Stimulated activated CD8-positive, alpha-beta memory T cell treated with anti-CD3 and anti-CD28 coated beads, Interleukin-7, amount 100 ng/mL, for 24 hours (primary cell): ENCODE data around the gene UBE3B.

Source experiments
- DNase-seq: peaks from one replicate; pipeline ENCODE4 v3.0.0-alpha.2; 2020; ENCODE audit warnings: low read depth

UBE3B gene

DNA sequence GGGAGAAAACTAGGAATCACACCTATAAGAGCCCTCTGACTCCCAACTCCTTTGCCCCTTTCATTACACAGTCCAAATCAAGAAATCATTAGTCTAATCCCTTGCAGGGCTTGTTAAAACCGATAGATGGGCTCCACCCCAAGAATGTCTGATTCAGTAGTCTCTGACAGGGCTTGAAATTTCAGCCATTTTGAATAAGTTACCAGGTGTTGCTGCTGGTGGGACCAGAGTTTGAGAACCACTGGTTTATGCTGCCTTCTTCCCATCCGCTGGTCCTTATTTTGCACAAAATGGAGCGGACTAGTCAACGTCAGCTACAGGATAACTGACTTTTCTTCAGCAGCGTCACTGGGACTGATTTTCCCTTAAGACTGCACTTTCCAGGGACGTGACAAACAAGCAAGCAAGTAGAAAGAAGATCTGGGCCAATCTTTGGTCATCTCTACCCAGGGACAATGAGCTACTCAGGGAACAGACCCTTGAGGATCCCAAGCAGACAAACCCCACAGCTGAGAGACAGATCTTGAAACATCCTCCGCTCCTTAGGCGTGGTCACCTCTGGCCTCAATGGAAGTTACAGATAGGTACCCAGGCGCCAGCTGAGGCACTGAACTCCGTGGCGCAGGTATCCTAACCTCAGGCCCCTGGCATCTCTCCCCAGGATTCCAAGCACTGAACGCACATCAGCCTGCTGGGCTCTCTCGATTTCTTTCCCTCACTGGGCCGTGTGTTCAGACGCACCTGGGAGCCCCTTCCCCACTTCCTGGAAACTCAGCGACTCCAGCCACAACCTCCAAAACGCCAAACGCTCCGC, 1.2 kb upstream of the UBE3B start:
- DNase-seq, result no peak

DNA sequence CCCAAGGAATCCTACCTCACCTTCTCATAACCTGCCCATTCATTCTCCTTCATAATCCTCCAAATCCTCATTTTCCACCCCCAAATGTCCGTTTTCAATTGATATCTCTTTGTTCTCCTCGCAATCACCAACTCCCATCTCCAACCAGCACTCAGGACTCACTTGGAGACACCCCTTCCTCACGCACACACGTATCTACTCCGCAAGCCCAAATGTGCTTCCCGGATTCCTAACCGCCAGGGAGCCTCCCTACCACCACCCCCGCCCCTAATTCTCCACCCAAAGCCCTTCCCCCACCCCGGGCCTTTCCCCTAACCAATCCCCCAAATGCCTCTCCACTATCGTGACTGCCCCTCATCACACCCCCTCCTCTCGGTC, 638 bp upstream of the UBE3B start:
- no peak for DNase-seq

DNA sequence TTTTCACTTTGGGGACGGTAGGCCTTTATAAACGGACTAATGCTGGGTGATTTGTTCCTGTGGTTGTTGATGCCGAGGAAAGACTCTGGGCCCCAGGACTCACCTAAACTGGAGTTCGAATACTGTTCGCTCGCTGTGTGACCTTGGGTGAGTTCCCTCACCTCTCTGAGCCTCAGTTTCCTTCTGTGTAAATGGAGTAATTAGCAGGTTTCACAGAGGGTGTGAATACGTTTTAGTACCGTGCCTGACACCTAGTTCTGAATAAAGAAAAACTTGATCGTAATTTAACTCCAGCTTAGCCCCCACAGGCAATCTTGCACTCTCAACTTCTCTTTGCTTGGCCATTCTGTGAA, 505 bp downstream of the UBE3B start:
- no peak for DNase-seq

DNA sequence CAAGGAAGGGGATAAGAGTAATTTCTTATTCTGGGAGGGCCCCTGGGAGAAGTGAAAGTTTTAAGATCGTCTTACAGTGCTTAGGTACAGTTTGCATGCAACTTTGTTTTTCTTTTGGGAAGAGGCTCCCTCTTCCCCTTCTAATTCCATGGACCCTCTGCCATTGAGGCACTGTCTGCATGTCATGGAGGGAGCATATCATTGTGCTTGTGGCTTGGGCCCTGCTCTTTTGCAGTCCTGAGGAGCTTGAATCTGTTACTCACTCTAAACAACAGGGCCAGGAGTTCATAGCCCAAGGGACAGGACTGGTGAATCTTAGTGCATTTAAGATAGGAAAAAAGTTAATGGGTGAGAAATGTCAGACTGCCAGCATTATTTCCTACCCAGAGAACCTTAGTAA, 2.3 kb downstream of the UBE3B start:
- no peak for DNase-seq

DNA sequence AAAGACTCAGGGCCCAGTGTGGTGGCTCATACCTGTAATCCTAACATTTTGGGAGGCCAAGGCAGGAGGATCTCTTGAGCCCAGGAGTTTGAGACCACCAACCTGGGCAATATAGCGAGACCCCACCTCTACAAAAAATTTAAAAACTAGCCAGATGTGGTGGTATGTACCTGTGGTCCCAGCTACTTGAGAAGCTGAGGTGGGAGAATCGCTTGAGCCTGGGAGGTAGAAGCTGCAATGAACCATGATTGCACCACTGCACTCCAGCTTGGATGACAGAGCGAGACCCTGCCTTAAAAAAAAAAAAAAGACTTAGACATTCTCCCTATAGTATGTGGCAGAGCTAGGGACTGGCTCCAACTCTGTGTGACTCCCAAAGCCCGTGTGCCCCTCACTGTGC, 2.9 kb downstream of the UBE3B start:
- DNase-seq, result no peak

DNA sequence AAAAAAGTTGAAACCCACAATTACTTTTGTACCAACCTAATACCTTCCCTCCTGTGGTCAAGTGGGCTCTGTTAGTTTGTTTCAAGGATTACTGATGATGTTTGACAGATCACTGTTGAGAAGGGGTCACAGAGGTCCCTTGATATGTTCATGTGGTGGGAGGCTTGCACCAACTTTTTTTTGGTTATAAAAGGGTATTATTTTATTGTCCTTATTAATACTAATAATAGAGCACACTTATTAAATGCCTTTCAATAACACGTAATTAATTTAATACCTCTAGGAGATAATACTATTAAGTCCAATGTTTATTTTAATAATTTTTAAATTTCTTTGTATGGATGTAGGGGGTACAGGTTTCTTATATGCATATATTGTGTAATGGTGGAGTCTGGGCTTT, 4.4 kb downstream of the UBE3B start:
- DNase-seq, result no peak

DNA sequence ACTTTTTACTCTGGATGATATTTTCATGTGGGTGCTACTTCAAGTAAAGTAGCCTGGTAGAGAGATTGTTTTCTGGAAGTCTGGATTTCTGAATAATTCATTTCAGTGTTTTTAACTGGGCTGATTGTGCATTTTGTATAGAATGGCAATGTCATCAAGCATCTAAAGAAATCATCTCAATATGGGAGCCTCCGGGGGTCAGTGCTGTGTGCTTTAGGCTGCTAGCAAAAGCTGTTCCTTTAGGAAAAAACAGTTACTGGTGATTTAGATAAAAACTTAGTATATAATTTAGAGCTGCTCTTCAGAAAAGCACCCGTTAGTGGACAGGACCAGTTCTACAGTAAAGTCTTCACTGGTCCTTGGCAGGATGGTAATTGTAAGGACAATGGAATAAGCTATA, 5.1 kb downstream of the UBE3B start:
- DNase-seq, result no peak

DNA sequence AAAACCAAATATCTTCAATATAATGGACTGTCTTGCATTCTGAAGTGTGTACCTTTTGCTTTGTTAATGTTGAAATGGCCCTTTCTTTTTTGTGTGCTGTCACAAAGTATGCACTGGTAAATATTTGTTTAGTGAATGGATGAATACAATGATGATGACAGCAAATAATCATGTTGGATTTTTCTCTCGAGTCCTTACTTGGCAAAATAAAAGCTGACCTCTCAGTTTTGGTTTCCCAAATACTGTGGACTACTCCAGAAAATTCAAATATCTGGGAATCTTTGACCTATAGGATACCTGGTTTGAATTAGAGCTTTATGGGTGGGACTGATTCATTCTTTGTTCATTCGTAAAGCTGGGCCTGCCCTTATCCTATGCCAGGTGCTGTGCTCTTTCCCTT, 5.5 kb downstream of the UBE3B start:
- DNase-seq, result no peak

DNA sequence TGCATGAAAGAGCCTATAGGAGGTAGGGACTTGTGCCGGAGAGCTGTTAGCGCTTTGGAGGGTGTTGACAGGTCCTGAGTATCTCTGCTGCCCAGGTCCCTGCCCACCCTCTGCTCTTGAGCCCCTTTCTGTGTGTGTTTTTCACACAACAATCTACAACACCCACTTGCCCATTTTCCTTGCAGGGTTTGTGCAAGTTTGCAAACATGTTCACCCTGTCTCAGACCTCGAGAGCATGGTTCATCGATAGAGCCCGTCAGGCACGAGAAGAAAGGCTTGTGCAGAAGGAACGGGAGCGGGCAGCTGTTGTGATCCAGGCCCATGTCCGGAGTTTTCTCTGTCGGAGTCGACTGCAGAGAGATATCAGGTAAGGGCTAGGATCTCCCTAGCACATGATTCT, 5.9 kb downstream of the UBE3B start:
- DNase-seq, result no peak

DNA sequence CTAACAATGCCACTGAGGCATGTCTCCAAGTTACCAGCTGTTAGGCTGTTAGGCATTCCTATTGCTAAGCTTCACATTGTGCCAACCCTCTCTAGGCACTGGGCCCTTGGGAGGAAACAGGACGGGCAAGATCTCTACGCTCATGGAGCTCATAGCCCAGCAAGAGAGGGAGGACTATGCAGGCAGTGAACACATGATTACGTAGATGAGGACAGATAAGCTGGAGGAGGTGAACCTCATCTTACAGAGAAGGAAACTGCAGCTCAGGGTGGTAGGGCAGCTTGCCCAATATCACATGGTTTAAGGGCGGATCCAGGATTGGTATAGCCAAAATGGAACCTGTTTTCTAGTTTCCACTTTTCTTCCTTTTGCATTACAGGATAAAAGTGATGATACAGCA, 7.8 kb downstream of the UBE3B start:
- DNase-seq, result no peak

DNA sequence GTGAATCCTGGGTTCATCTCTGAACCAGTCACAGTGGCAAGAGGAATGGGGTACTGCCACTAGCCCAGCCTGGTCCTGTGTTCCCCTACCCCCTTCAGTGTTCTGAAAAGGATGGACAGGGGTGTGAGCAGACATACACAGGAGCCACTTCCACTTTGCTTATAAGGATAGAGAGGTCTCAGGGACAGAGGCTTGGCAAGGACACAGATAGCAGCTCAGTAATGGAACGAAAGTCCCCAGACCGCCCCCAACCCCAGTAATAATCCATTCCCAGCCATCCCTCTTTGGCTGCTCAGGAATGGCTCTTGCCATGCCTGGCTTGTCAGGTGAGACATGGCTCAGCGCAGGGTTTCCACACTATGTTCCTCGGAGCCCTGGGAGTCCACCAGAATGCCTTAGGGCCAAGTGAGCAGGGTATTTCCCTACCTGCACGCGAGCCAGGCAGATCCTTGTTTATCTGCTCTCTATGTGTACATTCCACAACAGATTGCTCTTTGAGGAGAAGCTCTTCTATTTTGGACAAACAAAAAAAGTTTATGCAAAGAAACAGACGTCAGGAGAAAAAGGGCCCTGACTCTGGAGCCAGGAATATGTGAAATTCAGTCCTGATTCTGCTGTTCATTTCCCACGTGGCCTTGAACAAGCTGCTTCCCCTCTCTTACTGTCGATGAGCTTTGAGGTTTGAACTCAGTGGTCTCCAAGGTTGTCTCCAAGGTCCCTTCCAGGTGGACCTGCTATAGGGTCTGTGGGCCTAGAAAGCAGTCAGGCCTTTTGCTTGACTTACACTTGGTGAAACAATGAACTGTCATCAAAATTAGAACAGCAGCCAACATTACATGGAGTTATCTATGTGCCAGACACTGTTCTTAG, 10.0 kb downstream of the UBE3B start:
- DNase-seq, result no peak

DNA sequence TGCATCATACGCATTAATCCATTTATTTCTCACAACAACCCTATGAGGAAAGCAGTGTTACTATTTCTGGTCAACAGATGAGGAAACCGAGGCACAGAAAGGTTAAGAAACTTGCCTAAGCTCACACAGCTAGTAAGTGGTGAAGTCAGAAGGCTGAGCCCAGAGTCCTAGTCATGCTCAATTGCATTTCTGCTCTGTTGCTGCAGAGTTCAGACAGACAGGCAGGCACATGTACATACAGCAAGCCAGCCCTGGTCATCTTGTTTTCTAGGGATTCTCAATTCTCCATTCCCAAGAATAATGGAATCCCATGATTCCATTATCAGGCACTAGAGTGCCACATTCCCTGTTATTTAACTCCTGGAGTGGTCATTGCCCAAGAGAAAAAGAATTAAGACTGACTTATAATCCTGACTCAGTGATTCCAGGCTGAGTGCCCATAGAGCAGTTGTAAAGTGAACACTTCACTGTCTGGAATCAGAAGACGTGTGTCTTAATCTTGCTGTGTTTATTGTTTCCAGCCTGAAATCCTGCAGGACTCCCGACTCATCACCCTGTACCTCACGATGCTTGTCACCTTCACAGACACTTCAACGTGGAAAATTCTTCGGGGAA, 10.7 kb downstream of the UBE3B start:
- DNase-seq, result no peak

DNA sequence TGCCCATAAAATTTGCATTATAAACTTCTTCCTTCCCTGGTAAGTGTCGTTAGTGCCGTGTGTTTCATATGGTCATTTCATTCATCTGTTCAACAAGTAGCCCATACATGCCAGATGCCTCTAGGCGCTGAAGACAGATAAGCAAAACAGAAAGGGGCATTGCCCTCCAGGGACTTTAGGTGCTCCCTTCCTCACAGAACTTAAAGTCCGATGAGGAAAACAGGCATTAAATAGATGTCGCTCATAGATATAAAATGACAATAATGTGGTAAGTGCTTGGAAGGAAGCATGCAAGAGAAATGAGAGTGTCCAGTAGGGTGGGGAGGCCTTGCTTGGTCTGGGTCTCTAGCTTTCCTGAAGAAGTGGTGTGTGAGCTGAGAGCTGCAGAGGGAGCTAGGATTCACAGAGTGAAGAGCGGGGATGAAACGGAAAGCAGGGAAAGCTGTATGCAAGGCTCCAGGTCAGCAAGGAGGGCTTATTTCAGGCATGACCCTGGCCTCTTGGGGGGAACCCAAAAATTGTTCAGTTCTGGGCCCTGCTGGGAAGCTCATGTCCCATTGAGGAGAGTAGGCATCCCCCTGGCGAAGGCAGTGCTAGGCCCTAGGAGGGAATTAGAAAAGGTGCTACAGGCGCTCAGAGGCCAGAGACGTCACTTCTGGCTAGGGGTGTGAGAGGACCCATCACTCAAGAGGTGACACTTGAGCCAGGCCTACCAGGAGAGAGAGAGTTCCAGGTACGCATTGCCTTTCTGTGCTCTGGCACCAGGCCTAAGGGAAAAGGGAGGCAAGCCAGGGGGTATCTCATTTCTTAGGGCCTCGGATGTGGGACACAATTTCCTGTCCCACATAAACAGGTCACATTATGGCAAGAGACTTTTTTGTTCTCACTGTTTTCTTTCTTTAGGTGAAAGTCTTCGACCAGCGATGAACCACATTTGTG, 11.9 kb downstream of the UBE3B start:
- no peak for DNase-seq

DNA sequence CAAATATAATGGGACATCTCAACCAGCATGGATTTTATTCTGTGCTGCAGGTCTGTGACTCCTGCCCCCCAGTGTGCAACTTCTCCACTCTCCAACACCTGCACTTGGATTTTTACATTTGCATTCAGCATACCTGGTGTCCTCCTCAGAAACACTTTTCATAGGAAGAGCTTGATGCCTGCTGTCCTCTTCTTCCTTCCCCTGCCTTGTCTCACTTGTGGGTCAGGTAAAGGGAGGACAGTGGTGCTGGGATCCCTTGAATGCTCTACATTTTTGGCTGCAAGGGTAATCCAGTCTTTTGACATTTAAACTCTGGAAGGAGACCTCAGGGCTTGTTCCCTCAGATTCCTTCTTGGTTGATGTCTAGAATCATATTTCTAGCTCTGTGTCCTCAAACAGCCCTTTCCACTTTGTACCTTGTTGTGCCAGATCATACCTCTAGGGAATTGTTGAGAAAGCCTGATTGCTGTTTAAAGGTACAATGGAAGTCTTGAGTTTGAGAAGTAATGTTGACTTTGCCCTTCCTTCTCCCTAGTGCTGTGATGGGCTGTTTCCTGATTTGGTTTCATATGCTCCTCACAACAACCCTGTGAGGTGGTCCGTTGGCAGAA, 12.6 kb downstream of the UBE3B start:
- no peak for DNase-seq

DNA sequence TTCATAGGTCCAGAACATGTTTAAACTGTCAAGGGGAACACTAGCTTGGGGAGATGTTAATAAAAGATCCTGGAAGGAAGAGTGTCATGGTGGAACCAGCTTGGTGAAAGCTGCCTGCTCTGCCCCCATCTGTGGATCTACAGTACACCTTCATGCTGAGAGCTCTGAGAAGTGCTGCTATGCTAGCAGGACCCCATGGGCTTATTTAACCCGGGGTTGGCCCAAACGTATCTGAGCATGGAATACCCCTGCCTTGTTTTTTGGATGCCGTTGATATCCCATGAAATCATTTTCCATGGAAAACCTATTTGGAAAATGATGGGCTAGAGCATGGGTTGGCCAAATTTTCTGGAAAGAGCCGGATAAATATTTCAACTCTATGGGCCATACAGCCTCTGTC, 14.2 kb downstream of the UBE3B start:
- no peak for DNase-seq

DNA sequence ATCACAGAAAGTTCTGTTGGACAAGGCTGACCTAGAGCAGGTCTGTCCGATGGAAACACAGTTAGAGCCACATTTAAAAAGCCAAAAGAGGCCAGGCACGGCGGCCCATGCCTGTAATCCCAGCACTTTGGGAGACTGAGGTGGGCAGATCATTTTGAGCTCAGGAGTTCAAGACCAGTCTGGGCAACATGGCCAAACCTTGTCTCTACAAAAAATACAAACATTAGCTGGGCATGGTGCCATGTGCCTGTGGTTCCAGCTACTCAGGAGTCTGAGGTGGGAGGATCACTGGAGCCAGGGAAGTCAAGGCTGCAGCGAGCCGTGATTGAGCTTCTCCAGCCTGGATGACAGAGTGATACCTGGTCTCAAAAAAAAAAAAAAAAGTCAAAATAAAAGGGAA, 14.9 kb downstream of the UBE3B start:
- no peak for DNase-seq

DNA sequence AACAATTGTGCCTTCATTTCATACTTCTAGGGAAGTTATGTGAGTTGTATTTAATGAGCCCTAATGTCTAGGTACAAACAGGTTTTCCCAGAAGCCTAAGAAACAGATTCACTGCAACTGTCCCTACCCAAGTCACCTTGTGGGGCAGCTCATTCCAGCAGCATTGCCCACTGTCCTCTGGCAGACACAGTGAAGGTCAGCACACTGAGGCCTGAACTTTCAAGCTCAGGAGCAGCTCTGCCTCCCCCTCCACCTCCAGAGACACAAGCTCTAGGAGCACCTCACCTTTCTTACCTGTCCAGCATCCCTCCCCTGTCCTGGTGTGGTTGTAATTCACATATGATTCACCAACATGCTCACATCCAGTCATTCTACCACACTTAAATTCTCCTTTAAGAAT, 15.7 kb downstream of the UBE3B start:
- no peak for DNase-seq

DNA sequence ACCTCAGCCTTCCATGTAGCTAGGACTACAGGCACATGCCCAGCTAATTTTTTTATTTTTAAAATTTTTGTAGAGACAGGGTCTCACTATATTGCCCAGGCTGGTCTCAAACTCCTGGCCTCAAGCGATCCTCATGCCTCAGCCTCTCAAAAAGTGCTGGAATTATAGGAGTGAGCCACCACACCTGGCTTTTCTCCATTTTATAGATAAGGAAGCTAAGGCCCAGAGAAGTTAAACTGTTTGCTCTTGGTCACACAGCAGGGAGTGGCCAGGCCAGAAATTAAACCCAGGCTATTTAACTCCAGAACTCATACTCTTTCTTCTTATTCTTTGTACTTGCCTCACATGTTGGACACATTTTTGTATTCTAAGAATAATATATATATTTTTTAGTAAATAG, 16.5 kb downstream of the UBE3B start:
- DNase-seq, result no peak

DNA sequence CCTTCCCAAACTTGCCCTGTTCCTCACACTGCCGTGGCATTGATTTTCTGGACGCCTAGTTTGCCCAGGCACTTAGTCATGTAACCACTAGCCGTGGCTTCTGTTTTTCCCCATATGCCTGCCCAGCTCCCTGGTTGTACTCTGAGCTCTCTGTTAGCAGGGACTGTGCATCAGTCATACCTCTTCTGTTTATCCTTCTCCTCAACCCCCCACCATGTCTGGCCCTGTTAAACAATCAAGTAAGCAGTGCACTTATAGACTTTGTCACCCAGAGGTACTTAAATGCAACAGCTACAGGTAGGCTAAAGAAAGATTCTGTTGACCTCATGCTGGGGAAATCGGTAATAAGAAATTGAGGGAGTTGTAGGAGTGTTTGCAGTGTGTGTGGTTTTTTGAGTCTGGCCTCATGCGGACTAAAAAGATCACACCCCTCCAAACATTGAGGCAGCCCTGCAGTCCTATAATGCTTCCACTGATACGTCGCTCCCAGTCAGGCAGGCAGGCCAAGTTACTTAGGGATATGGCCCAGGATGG, 17.0 kb downstream of the UBE3B start:
- DNase-seq, result no peak

DNA sequence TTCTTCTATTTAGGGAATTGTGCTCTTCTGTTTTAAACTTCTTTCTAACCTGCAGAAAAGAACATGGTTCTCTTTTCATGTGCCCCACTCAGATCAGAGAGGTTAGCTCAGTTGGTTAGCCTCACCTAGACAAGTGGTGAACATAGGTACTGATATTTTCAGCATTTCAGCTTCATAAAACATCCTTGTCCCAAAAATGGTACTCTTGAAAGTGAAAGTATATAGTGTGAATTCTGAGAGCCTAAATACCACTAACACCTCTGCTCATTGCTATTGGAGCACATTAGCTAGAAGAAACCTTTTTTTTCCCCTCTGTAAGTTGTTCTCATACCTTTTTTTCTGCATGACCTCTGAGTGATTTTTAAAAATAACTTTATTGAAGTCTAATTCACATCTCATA, 17.6 kb downstream of the UBE3B start:
- DNase-seq, result no peak

DNA sequence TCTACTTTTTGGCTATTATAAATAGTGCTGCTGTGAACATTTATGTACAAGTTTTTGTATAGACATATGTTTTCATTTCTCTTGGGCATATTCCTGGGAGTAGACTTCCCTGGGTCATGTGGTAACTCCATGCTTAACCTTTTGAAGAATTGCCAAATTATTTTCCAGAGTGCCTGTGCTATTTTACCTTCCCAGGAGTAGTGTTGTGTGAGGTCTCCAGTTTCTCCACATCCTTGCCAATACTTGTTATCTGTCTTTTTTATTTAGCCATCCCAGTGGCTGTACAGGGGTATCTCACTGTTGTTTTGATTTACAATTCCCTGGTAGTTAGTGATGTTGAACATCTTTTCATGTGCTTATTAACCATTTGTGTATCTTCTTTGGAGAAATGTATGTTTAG, 18.9 kb downstream of the UBE3B start:
- DNase-seq, result no peak
